Activated CD4-positive, CD25-positive, alpha-beta regulatory T cell treated with anti-CD3 and anti-CD28 coated beads, Interleukin-2, amount 50 U/mL, for 16 hours (primary cell): ENCODE data around the gene RETREG1.
"Not testable (repeated sequence)": the region's sequence is repeated elsewhere in the genome, so short reads cannot be mapped to it uniquely, and the experiment has no call there.

Source experiments
- DNase-seq: peaks from one replicate; pipeline ENCODE4 v3.0.0-alpha.2; 2020; ENCODE audit warnings: low read depth, low spot score

Gene RETREG1

DNA sequence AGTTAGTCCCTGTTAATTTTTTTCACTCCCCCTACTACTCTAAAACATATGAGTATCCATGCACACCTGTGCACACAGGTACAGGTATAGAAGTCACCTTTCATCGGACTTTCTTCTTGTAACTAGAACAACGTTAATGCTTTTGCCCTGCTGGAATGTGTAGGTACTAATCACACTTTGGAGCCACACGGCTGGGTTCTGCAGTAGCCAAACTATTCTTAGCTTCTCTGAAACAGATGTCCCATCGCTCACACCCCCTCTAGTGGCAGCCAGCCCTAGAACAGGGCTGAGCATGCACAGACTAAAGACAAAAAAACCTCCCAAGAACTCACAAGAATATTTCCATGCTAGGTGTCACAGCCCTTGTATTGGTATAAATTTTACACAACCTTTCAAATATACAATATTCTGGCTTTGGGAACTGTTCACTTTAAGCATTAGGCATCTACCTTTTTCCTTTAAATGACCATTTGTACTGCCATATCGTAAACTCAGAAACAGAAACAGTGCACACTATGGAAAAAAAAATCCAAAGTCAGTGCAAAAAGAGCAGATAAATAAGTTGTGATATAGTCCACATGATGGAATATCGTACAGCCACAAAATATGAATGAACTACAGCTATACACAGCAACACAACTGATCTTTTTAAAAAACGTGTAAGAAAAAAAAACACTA lies 64.0 kb downstream of the RETREG1 start:
- no peak for DNase-seq

DNA sequence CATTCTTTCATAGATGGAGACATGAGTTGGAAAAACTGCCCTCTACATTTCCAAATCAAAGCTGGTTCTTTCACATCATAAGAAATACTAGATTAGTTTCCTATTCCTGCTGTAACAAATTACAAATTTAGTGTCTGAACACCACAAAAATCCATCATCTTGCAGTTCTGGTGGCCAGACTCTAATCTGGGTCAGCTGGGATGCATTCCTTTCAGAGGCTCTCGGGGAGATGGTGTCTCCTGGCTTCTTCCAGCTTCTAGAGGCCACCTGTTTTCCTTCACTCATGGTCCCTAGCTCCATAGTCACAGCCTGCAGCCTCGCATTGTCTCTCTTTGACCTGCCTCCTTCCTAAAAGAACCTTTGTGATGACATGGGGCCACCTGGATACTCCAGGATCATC lies 65.2 kb downstream of the RETREG1 start:
- no peak for DNase-seq

DNA sequence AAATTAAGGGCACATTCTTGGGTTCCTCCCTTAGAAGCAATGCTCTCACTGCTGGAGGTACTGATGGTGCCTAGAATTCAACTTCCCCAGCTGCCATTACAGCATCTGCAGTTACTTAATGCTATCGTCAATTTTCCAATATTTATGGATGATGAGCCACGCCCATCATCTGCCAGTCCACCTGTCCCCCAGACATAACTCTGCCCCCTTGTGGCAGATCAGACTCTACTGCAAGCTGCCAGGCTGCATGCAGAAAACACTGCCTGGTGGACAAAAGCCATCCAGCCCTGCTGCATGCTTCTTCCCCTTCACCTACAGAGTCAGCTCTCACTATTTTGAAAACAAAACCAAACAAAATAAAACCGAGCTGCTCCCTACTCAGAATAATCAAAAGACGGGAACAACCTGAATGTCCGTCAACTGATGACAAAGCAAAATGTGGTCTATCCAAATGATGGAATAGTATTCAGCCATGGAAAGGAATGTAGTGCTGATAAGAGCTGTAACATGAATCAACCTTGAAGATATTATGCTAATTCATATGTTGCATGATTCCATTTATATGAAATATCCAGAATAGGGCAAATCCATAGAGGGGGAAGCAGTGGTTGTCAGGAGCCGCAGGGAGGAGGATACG lies 66.4 kb downstream of the RETREG1 start:
- no peak for DNase-seq

GRCh38 chr5:16549491-16550206 lies 67.1 kb downstream of the RETREG1 start:
- DNase-seq, result no peak

DNA sequence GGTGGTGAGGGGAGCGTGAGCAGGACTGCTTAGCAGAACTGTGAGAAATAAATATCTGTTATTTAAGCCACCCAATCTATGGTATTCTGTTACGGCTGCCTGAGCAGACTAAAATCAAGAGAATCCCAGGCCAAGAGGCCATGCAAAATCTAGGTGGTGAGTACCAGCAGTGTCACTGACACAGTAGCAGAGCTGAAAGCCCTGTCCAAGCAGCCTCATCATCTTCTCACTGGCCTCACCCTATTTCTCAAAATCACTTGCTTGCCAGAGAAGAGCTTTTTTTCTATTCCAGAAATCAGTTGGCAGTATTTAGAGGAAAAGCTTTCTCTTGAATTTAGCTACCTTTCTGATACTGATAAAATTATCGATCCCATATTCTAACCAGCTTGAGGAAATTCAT lies 68.0 kb downstream of the RETREG1 start:
- DNase-seq, result no peak

DNA sequence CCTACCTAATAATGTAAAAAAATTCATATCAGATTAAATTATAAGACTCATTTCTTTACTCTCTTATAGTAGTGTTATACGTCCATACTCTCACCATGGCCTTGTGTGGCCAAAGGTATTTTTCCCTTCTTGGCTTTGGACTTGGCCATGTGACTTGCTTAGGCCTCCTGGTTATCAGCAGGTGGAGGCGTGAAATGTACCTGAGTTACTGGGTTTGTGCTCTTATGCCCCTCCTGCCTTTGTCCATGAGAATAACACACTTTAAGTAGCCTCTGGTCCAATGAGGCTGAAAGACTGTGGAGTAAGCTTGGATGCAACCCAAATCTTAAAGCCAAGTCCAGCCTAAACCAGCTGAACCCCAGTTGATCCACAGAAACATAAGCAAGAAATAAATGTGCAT lies 68.7 kb downstream of the RETREG1 start:
- no peak for DNase-seq

DNA sequence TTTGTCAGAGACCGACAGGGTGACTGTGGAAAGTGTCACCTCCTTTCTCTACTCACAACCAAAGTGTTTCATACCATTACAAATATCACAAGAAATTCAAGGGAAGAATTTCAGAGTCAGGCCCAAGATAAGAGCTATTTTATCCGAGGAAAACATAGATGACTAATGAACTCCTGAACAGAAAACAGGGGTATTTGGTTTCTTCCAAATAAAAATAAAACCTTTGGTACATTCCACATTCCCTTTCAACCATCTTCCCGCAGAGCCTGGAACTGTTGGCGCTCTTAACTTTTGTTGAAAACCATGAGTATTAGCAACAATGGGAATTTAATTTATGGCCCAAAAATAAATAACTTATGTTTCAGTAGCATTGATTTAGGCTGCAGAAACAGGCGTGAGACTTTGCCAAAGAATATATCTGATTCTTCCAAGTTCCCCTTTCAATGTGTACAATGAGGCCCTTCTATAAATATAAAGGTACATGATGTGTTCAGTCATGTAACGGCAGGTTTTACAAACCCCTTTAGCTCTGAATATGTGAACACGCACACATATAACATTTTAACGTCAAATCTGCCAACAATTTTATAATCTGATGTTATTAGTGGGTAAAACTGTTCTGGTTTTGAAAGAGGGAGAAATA lies 69.5 kb downstream of the RETREG1 start:
- DNase-seq, result no peak

GRCh38 chr5:16546732-16547131 lies 70.1 kb downstream of the RETREG1 start:
- DNase-seq, result no peak

DNA sequence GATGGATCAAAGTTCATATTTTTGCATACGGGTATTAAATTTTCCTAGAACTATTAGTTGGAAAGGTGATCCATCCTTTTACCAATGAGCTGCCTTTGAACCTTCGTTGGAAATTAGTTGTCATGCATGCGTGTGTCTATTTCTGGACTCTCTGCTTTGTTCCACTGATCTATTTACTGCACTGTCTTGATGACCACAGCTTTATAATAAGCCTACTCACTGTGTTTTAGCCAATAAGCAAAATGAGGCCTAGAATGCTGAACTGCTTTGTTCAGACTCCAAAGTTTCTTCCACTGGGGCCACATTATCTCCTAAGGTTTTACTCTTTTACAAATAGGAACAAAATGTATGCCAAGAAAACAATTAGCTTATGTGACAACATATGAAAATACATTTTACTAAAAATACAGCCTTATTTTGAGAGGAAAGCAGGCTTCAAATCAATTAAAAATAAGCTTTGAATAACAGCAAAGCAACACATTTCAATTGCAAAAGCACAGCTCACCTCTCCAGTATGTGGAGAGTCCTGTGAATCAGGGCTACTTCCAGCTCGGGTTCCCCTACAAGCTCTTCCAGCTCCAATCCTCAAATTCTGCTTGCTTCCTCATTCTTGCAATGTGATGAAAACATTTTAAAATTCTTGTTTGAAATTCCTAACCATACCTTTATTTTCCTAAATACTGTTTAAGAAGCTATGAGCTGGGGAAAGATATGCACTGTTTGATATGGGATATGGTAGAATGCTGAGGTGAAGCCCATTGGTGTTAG lies 72.0 kb downstream of the RETREG1 start:
- DNase-seq, result no peak

DNA sequence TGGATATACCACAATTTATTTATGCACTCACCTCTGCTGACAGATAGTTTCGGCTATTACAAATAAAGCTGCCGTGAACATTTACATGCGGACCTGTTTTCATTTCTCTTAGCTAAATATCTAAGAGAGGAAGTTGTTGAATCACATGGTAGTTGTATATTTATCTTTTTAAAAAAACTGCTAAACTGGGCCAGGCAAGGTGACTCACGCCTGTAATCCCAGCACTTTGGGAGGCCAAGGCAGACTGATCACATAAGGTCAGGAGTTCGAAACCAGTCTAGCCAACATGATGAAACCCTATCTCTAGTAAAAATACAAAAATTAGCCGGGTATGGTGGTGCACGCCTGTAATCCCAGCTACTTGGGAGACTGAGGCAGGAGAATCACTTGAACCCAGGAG lies 73.6 kb downstream of the RETREG1 start:
- DNase-seq, result not testable (repeated sequence)

DNA sequence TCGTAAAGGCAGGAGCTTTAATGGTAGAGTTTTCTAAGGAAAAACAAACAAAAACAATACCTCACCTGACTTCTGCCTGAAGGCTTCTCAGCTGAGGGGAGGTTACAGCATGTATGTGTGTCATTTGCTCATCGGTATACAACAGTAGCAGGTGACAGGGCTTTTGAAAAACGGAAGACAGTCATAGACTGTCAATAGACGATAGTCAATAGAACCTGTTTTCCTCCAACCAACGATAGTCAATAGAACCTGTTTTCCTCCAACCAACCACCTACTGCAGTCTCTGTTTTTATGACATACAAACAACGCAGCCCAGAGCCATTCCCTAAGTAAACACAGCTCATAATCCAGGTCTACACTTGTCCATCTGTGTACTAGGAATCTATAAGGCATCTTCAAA lies 74.6 kb downstream of the RETREG1 start:
- no peak for DNase-seq

DNA sequence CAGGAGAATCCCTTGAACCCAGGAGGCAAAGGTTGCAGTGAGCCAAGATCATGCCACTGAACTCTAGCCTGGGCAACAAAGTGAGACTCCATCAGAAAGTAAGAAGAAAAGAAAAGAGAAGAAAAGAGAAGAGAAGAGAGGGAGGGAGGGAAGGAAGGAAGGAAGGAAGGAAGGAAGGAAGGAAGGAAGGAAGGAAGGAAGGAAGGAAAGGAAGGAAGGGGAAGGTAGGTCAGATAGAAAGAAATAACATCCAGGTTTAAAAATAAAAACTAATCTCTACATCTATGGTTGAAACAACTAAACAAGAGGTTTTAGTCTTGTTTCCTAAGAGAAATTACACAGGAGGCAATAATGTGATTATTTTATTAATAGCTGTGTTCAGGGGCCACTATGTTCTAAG lies 75.2 kb downstream of the RETREG1 start:
- DNase-seq, result not testable (repeated sequence)

GRCh38 chr5:16540421-16540820 lies 76.4 kb downstream of the RETREG1 start:
- no peak for DNase-seq

GRCh38 chr5:16539169-16539666 lies 77.6 kb downstream of the RETREG1 start:
- no peak for DNase-seq

DNA sequence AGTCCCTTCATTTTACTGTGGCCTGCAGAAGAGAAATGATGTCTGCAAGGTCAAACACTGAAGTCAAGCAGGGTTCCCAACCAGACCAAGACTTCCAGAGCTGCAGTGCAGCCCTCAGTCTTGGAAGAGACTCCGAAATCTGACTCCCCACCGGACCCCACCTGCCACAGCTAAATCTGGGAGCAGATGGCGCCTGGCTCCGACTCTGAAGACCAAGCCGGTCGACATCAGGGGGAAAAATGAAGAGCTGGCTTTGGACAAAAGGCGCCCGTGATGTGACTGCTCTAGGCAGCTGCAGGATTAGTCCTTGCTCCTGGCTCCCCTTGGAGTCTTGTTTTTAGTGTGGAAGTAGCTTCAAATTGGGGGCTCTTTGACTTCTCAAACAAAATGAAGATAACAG lies 78.8 kb downstream of the RETREG1 start:
- DNase-seq, result no peak

DNA sequence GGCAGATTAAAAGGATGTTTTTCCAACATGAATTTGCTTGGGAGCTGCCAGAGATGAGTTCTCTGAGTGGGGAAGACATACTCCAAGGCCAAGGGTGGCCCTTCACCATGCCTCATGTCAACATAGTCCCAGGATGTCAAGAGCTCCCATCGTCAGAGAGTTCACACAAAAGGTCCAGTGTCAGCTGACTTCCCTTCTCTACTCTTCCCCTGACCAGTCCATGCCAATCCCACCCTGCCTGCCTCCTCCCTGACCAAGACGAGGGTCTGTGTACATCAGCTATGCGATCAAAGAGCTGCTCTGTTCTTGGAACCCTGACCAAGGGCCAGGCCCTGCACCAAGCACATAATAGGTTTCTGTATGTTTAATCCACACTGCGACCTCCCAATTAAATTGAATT lies 80.0 kb downstream of the RETREG1 start:
- no peak for DNase-seq

- no peak for DNase-seq
Measured at GRCh38 chr5:16536246-16536645, 80.6 kb downstream of the RETREG1 start.

GRCh38 chr5:16534280-16534679 lies 82.5 kb downstream of the RETREG1 start:
- no peak for DNase-seq

DNA sequence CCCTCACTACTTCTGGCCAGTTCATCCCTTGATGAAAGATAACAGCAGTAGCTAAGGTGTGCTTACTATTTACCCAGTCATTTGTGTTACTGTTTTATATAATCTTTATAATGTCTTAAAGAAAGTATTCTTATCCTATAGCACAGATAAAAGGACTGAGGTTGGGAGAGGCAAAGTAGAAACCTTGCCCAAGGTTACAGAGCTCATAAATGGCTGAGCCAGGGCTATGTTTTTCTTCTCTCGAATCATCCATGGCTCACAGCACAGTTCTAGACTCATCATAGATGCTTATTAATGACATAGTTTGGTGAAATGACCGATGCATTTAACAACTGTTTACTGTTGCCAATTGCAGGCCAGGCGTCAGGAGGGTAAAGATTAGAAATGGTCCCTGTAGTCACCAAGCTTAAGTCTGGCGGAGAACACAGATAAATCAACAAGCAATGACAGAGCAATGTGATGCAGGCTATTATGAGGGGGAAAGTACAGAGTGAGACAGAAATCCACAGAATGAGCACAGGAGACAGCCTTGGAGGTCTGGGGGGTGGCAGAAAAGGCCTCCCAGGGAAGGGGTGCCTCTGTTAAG lies 85.6 kb downstream of the RETREG1 start:
- no peak for DNase-seq

GRCh38 chr5:16529306-16529705 lies 87.5 kb downstream of the RETREG1 start:
- no peak for DNase-seq
